Stimulated activated CD4-positive, alpha-beta T cell treated with anti-CD3 and anti-CD28 coated beads, Interleukin-2, amount 100 ng/mL, for 48 hours (primary cell): ENCODE measurements around the gene HOXA10.

Experiments
- DNase-seq, 2 donors: peaks; one replicate each; pipeline ENCODE4 v3.0.0-alpha.2; 2020

The HOXA10 gene

DNA sequence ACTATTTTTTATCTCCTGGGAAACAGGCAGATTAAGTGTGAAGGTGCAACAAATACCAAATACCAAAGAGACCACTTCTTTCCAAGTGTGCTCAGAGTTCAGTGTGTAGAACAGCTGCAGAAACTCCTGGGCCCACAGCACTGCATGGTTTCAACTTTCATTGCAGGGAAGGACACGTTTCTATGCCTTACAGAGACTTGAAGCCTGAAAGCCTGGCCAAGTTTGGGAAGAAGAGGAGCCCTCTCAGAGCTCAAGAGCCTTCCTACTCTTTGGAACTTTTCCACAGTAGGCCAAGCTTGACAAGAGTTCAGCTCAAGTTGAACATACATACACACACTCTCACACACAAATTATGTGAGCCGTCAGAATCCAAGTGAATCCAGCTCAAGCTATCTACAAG is 46.1 kb downstream of the HOXA10 start:
- no peak for DNase-seq

DNA sequence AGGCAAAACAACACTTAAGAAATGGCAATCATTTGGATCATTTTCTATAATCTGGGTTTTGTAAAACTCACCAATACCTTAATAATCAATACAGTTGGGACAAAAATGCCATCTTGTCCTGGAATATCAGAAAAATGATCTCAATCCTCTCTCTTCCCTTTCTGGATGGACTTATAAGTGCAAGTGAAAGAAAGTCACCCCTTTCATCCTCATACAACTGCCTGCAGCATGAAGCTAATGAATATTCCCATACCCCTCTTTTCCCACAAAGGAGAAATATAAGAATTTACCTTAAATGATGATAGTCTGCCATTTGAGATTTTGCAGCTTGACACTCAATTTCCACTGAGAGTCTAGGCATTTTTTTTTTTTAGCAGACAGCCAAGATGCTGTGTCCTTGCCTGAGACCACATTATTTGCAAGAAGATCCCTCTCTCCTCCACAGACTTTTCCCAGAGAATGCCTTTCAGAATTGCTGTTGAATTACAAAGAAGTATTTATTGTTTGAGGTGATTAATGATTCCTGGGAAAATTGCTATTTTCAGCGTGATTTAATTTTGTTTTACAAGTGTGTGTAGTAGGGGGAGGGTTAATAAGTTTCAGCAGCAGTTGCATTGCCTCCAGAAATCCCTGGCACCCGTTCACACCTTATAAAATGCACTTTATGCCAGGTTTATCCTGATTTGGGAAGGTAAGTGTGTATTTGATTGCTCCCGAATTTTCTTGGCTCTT is 47.4 kb downstream of the HOXA10 start:
- no peak for DNase-seq

DNA sequence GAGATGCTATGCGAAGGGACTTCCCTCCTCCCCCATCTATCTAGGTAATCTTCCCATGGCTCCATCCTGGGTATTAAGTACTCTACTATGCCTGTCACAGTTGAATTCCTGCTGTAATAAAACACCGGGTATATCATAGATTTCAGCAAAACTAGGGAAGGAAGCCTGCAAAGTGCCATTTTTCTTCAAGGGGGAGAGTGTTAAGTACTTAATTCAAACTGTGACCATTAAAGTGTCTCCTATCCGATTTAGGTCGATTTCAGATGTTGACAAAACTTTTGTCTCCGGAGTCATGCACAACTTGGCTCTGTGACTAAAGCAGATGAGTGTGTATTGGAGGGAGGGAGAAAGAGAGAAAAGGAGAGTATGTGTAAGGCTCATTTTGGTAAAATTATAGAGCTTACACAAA is 48.1 kb downstream of the HOXA10 start:
- DNase-seq = no peak

DNA sequence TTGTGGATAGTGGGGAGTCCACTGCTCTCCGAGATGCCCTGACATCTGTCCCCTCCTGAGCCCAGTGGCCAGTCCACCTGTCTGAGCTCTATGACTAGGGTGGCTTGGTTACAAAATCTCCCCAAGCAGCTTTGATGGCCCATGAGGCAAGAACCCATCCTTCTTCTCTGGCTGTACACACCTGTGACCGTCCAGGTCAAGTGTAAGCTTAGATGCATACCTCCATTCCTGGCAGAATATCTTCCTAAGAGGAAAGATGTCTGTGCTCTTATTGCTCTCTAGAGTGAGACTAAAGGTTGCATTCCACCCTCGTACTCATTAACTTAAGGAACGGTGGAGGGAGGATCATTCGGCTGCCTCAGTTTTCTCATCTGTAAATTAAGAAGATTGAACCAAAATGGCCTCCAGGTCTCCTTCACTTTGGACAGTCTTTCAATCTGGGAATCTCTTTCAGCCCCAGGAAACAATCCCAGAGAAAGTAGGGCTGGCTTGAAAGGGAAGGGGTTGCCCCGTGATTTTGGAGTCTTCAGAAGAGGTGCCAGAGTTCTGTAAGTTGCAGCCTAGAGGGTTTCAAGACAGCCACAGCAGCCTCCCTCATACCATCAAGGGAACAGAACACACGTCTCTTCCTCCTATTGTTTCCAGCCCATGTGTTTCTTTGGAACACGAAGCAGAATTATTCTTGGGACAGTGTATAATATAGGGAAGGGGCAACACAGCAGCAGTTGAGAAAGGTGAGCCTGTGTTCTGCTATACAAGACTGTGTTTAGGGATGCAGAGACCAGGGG is 49.0 kb downstream of the HOXA10 start:
- DNase-seq = no peak

DNA sequence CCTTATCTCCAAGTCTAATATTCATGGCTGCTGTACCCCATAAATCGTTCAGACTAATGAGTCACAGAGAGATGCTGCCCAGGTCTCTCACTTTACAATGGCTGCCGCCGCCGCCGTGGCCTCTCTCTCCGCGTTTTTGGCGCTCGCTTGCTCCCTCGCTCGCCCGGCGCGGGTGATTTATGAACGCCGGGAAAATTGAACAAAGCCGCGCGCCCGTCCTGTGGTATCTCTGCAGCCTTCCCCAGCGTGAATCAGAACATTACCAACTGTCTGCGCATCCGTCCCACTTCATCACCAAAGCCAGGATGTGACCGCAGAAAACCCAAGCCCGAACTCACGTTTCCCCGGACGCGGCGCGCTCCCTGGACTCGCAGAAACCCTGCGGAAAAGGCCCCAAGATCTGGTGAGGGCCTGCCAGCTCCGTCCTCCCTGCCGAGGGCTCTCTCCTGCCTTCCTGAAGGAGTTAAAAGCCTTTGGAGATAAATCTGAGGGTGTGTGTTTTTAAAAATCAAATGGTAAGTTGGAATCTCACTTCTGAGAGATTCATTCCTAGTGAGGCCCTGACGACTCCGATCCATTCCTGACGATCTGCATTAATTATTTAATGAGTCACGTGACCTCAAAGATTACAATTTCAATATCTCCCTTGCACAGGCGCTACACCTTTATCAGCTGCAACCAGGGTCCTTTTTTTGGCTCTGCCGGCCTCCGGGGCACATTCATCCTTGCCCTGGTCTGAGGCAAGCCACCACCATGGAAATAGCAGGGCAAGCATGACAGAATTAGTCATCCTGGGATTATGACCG is 49.8 kb downstream of the HOXA10 start:
- DNase-seq = no peak

DNA sequence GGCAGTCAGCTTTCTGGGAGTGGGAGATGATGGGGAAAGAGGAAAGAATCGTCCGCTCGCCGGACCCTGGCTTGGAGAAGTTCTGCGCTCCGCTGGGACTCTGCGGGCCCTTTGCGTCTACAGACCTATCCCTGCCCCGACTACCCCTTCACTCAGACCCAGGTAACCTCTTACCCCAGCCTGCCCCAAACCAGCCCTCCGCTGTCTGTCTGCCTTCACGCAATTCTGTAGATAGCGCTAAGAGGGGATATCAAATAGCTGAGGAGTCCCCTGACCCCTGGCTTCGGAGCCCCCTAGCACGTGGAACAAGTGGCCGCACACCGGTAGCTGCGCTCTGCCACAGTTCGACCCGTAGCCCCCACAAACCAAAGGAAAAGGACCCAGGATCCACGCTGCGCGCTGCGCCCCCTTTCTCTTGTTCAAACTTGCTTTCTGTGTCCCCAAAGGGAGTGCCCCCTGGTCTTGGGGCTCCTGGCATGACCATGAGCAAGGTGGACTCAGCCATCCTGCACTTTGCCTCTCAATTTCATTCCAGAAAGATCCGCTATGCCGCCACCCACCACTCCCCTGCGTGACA is 50.6 kb downstream of the HOXA10 start:
- DNase-seq = no peak

DNA sequence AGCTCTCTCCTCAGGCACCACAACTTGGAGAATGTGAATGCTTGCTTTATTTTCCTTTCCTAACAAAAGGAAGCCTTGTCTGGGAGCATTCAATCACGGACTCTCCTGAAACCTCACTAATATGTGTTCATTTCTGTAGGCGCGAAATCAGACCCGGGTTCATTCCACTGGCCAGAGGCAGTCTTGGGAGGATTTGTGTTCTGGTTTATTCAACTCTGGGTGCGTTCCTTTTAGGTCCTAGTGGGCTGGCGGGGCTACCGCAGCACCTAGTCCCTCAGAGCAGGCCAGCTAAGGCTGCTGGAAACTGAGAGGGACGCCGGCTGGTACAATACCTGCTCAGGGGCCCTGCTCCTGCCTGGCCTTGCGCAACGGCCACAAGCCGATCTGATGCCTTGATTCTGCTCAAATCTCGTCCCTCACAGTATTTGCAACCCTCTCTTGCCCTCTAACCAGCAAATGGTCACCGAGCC is 51.1 kb downstream of the HOXA10 start:
- no peak for DNase-seq

DNA sequence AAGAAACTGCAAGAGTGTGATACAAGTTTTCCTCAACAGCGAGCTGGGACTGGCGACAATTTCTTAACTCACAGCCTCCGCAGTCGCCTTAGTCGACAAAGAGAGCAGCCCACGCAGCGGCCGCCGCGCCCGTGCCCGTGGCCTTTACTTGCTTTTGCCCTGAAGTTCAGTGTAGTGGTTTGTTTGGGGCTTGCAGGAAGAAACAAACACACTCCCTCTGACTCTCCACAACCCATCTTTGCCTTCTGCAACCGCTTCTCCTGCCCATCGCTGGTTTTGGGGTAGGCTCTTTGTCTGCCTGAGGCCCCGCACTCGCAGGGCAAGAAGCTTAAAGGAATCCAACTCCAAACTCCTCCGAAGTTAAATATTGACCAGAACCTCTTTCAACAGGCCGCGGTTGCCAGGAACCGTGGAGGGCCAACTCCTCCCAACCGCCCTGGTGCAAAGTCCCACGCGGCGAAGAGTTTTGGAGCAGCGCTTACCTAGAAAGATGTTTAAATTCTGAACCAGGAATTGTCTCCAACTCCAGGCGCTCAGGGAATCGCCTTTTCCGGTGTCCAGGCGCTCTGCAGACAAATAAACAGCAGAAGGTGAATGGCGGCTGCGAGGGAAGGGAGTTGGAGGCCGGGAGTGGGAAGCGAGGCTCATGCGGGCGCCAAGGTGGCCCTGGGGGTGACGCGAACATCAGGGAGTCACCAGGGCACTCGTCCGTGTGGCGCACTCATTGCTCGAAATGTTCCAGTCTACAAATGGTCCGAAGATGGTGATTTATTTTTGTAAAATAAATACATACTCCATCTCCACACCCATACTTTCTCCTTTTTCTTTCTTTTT is 51.8 kb downstream of the HOXA10 start:
- no peak for DNase-seq

DNA sequence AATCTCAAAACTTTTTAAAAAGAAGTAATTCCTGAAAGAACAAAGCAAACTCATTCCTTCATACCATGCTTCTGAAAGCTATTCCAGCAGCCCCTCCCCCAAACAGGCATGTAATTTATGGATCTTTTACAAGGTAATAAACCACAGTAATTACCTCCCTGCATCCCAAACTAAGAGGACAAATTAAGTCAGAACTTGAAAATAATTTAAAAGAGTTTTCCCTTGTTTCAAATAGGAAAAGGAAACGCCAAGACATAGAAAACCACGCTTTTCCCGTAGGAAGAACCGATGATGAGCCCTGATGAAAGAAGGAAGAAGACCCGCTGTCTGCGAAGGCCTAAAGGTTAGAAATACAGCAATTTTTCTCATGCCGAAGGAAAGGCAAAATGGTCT is 52.4 kb downstream of the HOXA10 start:
- DNase-seq = no peak
